ENCODE data around the gene BCR.
"Not testable (repeated sequence)": the region's sequence is repeated elsewhere in the genome, so short reads cannot be mapped to it uniquely, and the experiment has no call there.

Gene BCR

DNA sequence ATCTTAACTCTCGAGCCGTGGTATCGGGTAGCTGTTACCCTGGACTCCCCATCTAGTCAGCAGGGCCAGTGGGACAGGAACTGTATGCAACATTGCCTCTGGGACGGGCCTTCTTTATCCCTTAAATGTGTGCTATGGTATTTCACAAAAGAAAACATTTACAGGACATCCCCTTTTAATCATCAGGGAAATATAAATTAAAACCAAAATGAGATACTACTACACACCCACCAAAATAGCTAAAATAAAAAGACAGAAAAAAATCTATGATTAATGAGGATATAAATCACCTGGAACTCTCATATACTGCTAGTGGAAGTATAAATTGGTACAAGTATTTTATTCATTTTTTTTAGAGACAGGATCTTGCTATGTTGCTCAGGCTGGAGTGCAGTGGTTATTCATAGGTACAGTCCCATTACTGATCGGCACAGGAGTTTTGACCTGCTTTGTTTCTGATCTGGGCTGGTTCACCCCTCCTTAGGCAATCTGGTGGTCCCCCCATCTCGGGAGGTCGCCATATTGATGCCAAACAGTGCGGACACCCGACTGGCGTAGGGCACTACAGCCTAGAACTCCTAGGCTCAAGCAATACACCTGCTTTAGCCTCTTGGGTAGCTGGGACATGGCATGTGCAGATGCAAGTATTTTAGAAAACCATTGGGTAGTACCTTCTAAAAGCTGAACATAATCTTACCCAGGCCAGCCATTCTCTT, 47.8 kb upstream of the BCR start:
- peaks cover 17% of the 10 kb centered on the region for H3K4me1 ChIP-seq (ENCODE audit: control insufficient read depth, low read length)
- H3K4me2 ChIP-seq (ENCODE audit: low read length): no peak overlapping the region
- no peaks in the 10 kb centered on the region for H3K9me3 ChIP-seq (ENCODE audit: control insufficient read depth, insufficient read depth, low read length)
- H3K79me2 ChIP-seq (ENCODE audit: control insufficient read depth, low read length): no peaks in the 10 kb centered on the region
- no peaks in the 10 kb centered on the region for H3F3A ChIP-seq (ENCODE audit: control insufficient read depth, insufficient read depth)
- H3K9me2 ChIP-seq (replicated peaks; ENCODE audit: control insufficient read depth, low read length): no peaks in the 10 kb centered on the region
- no peak overlapping the region for H3K4me3 ChIP-seq (ENCODE audit: low read length)
- no peaks in the 10 kb centered on the region for H4K20me1 ChIP-seq (ENCODE audit: control insufficient read depth, insufficient read depth, low read depth, low read length)
- no peak overlapping the region for H3K27ac ChIP-seq (ENCODE audit: low read depth, low read length)
- H3K36me3 ChIP-seq (ENCODE audit: control insufficient read depth, low read length): no peaks in the 10 kb centered on the region
- no peaks in the 10 kb centered on the region for H3K27me3 ChIP-seq (ENCODE audit: control insufficient read depth, low read length)
- TF ChIP-seq, protein P1, sequence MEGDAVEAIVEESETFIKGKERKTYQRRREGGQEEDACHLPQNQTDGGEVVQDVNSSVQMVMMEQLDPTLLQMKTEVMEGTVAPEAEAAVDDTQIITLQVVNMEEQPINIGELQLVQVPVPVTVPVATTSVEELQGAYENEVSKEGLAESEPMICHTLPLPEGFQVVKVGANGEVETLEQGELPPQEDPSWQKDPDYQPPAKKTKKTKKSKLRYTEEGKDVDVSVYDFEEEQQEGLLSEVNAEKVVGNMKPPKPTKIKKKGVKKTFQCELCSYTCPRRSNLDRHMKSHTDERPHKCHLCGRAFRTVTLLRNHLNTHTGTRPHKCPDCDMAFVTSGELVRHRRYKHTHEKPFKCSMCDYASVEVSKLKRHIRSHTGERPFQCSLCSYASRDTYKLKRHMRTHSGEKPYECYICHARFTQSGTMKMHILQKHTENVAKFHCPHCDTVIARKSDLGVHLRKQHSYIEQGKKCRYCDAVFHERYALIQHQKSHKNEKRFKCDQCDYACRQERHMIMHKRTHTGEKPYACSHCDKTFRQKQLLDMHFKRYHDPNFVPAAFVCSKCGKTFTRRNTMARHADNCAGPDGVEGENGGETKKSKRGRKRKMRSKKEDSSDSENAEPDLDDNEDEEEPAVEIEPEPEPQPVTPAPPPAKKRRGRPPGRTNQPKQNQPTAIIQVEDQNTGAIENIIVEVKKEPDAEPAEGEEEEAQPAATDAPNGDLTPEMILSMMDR (IDR thresholded peaks at IDR 0.05; ENCODE audit: low read depth, low read length, poor library complexity, severe bottlenecking): no peak
- TF ChIP-seq EZH2phosphoT487 (IDR thresholded peaks at IDR 0.05; ENCODE audit: borderline replicate concordance, low read length): no peak

DNA sequence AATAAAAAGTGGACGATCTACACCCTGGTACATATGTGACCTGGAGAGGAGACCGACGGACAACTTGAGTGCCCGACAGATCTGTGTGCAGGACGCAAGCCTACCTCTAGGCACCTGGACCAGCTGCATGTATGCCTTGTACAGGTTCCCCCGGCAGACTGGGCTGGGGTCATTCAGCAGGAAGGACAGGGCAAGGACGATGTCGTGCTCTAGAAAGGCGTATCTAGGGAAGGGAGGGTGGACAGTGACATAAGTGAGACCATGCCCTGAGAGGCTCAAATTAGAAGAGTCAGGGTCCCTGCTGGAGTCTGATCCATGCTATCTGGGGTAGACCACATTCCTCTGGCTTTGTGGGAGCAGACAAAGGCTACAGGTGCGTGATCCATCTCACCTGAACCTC, 46.4 kb upstream of the BCR start:
- H4K20me1 ChIP-seq (ENCODE audit: control insufficient read depth, insufficient read depth, low read depth, low read length): no peaks in the 10 kb centered on the region
- no peaks in the 10 kb centered on the region for H3F3A ChIP-seq (ENCODE audit: control insufficient read depth, insufficient read depth)
- no peaks in the 10 kb centered on the region for H3K9me2 ChIP-seq (replicated peaks; ENCODE audit: control insufficient read depth, low read length)
- no peaks in the 10 kb centered on the region for H3K27me3 ChIP-seq (ENCODE audit: control insufficient read depth, low read length)
- no peak for TF ChIP-seq EZH2phosphoT487 (IDR thresholded peaks at IDR 0.05; ENCODE audit: borderline replicate concordance, low read length)
- TF ChIP-seq, protein P1 (IDR thresholded peaks at IDR 0.05; ENCODE audit: low read depth, low read length, poor library complexity, severe bottlenecking): no peak
- no peak overlapping the region for H3K4me2 ChIP-seq (ENCODE audit: low read length)
- no peak overlapping the region for H3K27ac ChIP-seq (ENCODE audit: low read depth, low read length)
- H3K36me3 ChIP-seq (ENCODE audit: control insufficient read depth, low read length): no peaks in the 10 kb centered on the region
- H3K4me3 ChIP-seq (ENCODE audit: low read length): no peak overlapping the region
- H3K79me2 ChIP-seq (ENCODE audit: control insufficient read depth, low read length): no peaks in the 10 kb centered on the region
- peaks cover 31% of the 10 kb centered on the region for H3K4me1 ChIP-seq (ENCODE audit: control insufficient read depth, low read length)
- no peaks in the 10 kb centered on the region for H3K9me3 ChIP-seq (ENCODE audit: control insufficient read depth, insufficient read depth, low read length)

DNA sequence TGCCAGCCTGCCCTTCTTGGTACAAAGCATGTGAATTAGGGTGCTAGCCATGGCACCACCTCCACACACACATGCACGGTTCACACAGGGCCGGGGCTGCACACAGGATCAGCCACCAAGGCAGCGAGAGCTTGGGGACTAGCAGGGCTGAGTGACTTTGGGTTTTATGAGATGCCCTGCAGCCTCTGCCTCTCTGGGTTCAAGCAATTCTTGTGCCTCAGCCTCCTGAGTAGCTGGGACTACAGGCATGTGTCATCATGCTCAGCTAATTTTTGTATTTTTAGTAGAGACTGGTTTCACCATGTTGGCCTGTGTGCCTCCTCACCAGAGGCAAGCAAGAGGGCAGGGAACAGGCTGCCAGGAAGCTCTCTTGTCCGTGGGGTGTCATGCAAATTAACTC, 43.3 kb upstream of the BCR start:
- H3K4me2 ChIP-seq (ENCODE audit: low read length): peak overlapping the region; percentile 46
- H4K20me1 ChIP-seq (ENCODE audit: control insufficient read depth, insufficient read depth, low read depth, low read length); H3K9me3 ChIP-seq (ENCODE audit: control insufficient read depth, insufficient read depth, low read length); H3K36me3 ChIP-seq (ENCODE audit: control insufficient read depth, low read length); H3K27ac ChIP-seq (ENCODE audit: low read depth, low read length); H3K9me2 ChIP-seq (replicated peaks; ENCODE audit: control insufficient read depth, low read length); H3K27me3 ChIP-seq (ENCODE audit: control insufficient read depth, low read length); H3F3A ChIP-seq (ENCODE audit: control insufficient read depth, insufficient read depth); H3K4me3 ChIP-seq (ENCODE audit: low read length); H3K79me2 ChIP-seq (ENCODE audit: control insufficient read depth, low read length): not testable (repeated sequence)
- H3K4me1 ChIP-seq (ENCODE audit: control insufficient read depth, low read length): peaks cover 54% of the 10 kb centered on the region

DNA sequence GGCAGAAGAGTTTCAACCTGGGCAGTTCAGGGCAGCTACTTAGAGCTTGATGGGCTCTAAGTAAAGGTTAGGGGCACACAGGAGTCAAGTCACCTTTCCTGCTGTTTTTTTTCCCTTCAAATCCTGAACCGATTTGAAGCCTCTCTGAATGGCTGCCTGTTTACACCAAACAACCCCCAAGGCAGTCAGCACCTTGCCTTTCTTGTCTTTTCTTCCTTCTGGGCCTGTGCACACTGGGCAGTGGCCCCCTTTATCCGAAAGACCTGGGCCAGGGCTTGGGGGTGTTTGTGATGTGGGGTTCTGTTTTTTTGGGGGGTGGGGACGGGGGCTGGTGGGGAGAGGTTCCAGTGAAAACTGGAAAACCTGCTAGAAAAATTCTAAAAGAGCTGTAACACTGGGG, 42.8 kb upstream of the BCR start:
- no peaks in the 10 kb centered on the region for H4K20me1 ChIP-seq (ENCODE audit: control insufficient read depth, insufficient read depth, low read depth, low read length)
- H3K4me3 ChIP-seq (ENCODE audit: low read length): peak overlapping the region; percentile 31
- peaks cover 3% of the 10 kb centered on the region; the same call in 1 of the 2 replicates for H3F3A ChIP-seq (ENCODE audit: control insufficient read depth, insufficient read depth)
- H3K36me3 ChIP-seq (ENCODE audit: control insufficient read depth, low read length): no peaks in the 10 kb centered on the region
- H3K4me2 ChIP-seq (ENCODE audit: low read length): peak overlapping the region; percentile 46
- H3K27me3 ChIP-seq (ENCODE audit: control insufficient read depth, low read length): no peaks in the 10 kb centered on the region
- peaks cover 59% of the 10 kb centered on the region for H3K4me1 ChIP-seq (ENCODE audit: control insufficient read depth, low read length)
- no peaks in the 10 kb centered on the region for H3K9me3 ChIP-seq (ENCODE audit: control insufficient read depth, insufficient read depth, low read length)
- no peak for TF ChIP-seq EZH2phosphoT487 (IDR thresholded peaks at IDR 0.05; ENCODE audit: borderline replicate concordance, low read length)
- TF ChIP-seq, protein P1 (IDR thresholded peaks at IDR 0.05; ENCODE audit: low read depth, low read length, poor library complexity, severe bottlenecking): no peak
- no peaks in the 10 kb centered on the region for H3K9me2 ChIP-seq (replicated peaks; ENCODE audit: control insufficient read depth, low read length)
- peak overlapping the region; percentile 43 for H3K27ac ChIP-seq (ENCODE audit: low read depth, low read length)
- H3K79me2 ChIP-seq (ENCODE audit: control insufficient read depth, low read length): no peaks in the 10 kb centered on the region

Data from DOHH2 (cell line).